Esophagus squamous epithelium (tissue), 5 donors: Measurements from ENCODE around the gene KCNH6. TPM values are rescaled to one million over a fixed set of nuclear protein-coding genes. Genes with fewer than 3 reads are reported as not detected.

Experiments
- DNase-seq: peaks from one replicate; lab custom pipeline; 2025; lab: John Stamatoyannopoulos, UW
- H3K27ac ChIP-seq, 4 donors: fragments of 200-600 bp; sonication (generic); one replicate each; pipeline ENCODE4 v1.5.1; 2016 to 2019; ENCODE audit warnings: mild to moderate bottlenecking in 1 of 4
- H3K27me3 ChIP-seq, 4 donors: fragments of 200-600 bp; sonication (generic); 1 replicate in 3 of 4; 2 replicates in 1 of 4; pipeline versions ENCODE4 v1.5.1 to v1.6.0; 2017 to 2021; ENCODE audit warnings: antibody characterized with exemption in 1 of 4
- H3K36me3 ChIP-seq, 3 donors: fragments of 200-600 bp; sonication (generic); one replicate each; pipeline ENCODE4 v1.5.1; 2016 to 2019
- H3K4me1 ChIP-seq, 3 donors: fragments of 200-600 bp; sonication (generic); one replicate each; pipeline ENCODE4 v1.5.1; 2017 to 2019
- H3K4me3 ChIP-seq, 4 donors: fragments of 200-600 bp; sonication (generic); 1 replicate in 3 of 4; 2 replicates in 1 of 4; pipeline ENCODE4 v1.5.1; 2016 to 2019; ENCODE audit warnings: mild to moderate bottlenecking in 2 of 4, moderate library complexity in 1 of 4
- H3K9me3 ChIP-seq, 3 donors: fragments of 200-600 bp; sonication (generic); one replicate each; pipeline ENCODE4 v1.5.1; 2016 to 2019
- CTCF ChIP-seq, 6 experiments: fragments of 450-650 bp in 4 of 6; fragments of 200-600 bp in 2 of 6; sonication (generic) in 2 of 6; IDR thresholded peaks; one replicate each; pipeline ENCODE4 v1.5.1; 2016 to 2019; ENCODE audit warnings: antibody characterized with exemption in 6 of 6, mild to moderate bottlenecking in 4 of 6, moderate library complexity in 4 of 6
- POLR2A ChIP-seq, 4 donors: fragments of 450-650 bp; IDR thresholded peaks; one replicate each; pipeline ENCODE4 v1.6.1; 2017; ENCODE audit warnings: antibody characterized with exemption in 4 of 4, mild to moderate bottlenecking in 4 of 4, moderate library complexity in 3 of 4
- WGBS, 2 donors: methylation state at CpG; one replicate each; pipeline ENCODE4 v1.1.5; 2018; 5-methylcytosine and 5-hydroxymethylcytosine counted together
- intact Hi-C: fragments of 100-400 bp; cut with DNase I; formaldehyde crosslinking; loops from one replicate; pipeline ENCODE4 v1.15.0; 2022
- total RNA-seq, 4 donors: library from RNA; depleted of rRNA; stranded (reverse); fragments of >200 nt; gene quantifications; one replicate each; pipeline ENCODE4 v1.1.0, GENCODE V29; 2016
- donor health status: DM: yes; HTN: yes; CAD: no.

Gene KCNH6
- total RNA-seq, 4 donors from 2014 or later, result not detected

- Histone ChIP-seq H3K4me3 (no peak overlapping the region), H3K4me1 (peaks cover 0 to 9% (median 5%) of the 10 kb centered on the region in 3 donors), H3K27ac (no peak overlapping the region), H3K36me3 (no peaks in the 10 kb centered on the region), H3K27me3 (peaks cover 0 to 54% (median 0%) of the 10 kb centered on the region in 4 donors), H3K9me3 (no peaks in the 10 kb centered on the region)
- no peak for TF ChIP-seq CTCF (IDR thresholded peaks at IDR 0.05)
- no peak for TF ChIP-seq POLR2A (IDR thresholded peaks at IDR 0.05)
- 40 to 62% methylated on average over 2 to 5 of the region's 5 CpGs for WGBS, 2 donors
- intact Hi-C loops, result no loop called here
- DNase-seq, result no peak
Measured at GRCh38 chr17:63526861-63527260, 3.7 kb downstream of the KCNH6 start.

GRCh38 chr17:63528183-63528582, 5.0 kb downstream of the KCNH6 start:
- intact Hi-C loops, result no loop called here
- Histone ChIP-seq H3K27me3 (peaks cover 0 to 41% (median 0%) of the 10 kb centered on the region in 4 donors), H3K36me3 (no peaks in the 10 kb centered on the region), H3K27ac (no peak overlapping the region), H3K4me3 (no peak overlapping the region), H3K4me1 (peaks cover 0 to 3% (median 2%) of the 10 kb centered on the region in 3 donors), H3K9me3 (no peaks in the 10 kb centered on the region)
- TF ChIP-seq CTCF (IDR thresholded peaks at IDR 0.05) (no peak), POLR2A (IDR thresholded peaks at IDR 0.05) (no peak)
- DNase-seq, result no peak
- WGBS, 2 donors, result 87% methylated on average over 4 to 5 of the region's 9 CpGs

- Histone ChIP-seq H3K9me3 (no peaks in the 10 kb centered on the region), H3K27ac (no peak overlapping the region), H3K4me1 (no peaks in the 10 kb centered on the region), H3K36me3 (no peaks in the 10 kb centered on the region), H3K4me3 (no peak overlapping the region), H3K27me3 (peaks cover 0 to 24% (median 0%) of the 10 kb centered on the region in 4 donors)
- intact Hi-C loops, result no loop called here
- 46 to 82% methylated on average over 5 to 17 of the region's 26 CpGs for WGBS, 2 donors
- TF ChIP-seq CTCF (IDR thresholded peaks at IDR 0.05) (no peak), POLR2A (IDR thresholded peaks at IDR 0.05) (no peak)
- no peak for DNase-seq
Measured at GRCh38 chr17:63529711-63530556, 6.8 kb downstream of the KCNH6 start.

GRCh38 chr17:63530557-63531021, 7.4 kb downstream of the KCNH6 start:
- intact Hi-C loops, result no loop called here
- H3K4me1 ChIP-seq, result no peaks in the 10 kb centered on the region
- WGBS, 2 donors, result no CpG with 5 or more reads among the region's 3 CpGs
- TF ChIP-seq CTCF (IDR thresholded peaks at IDR 0.05) (no peak), POLR2A (IDR thresholded peaks at IDR 0.05) (no peak)
- no peaks in the 10 kb centered on the region for H3K9me3 ChIP-seq
- H3K27me3 ChIP-seq, result peaks cover 0 to 17% (median 0%) of the 10 kb centered on the region in 4 donors
- no peak overlapping the region for H3K27ac ChIP-seq
- DNase-seq, result no peak
- H3K36me3 ChIP-seq, result no peaks in the 10 kb centered on the region
- no peak overlapping the region for H3K4me3 ChIP-seq
